Prostate gland (tissue), 2 donors: Measurements from ENCODE around the gene ABLIM1. TPM values are rescaled to one million over a fixed set of nuclear protein-coding genes. Genes with fewer than 3 reads are reported as not detected.

ENCODE experiments used
- DNase-seq: peaks from one replicate; pipeline ENCODE4 v3.0.0-alpha.2; 2019; ENCODE audit warnings: low spot score
- H3K27ac ChIP-seq, 2 donors: fragments of 200-600 bp; sonication (generic); 2 replicates each; pipeline ENCODE4 v1.5.1; 2017 to 2019
- H3K27me3 ChIP-seq: fragments of 200-600 bp; sonication (generic); replicated peaks from 2 replicates; pipeline ENCODE4 v1.5.1; 2019; ENCODE audit not compliant: insufficient read depth
- H3K36me3 ChIP-seq, 2 donors: fragments of 200-600 bp; sonication (generic); 1 replicate in 1 of 2; 2 replicates in 1 of 2; pipeline versions ENCODE4 v1.5.1 to v1.8.1; 2017 to 2019
- H3K4me1 ChIP-seq: fragments of 200-600 bp; sonication (generic); replicated peaks from 2 replicates; pipeline ENCODE4 v1.5.1; 2019
- H3K4me3 ChIP-seq, 2 donors: fragments of 200-600 bp; sonication (generic); 2 replicates each; pipeline ENCODE4 v1.5.1; 2017 to 2019
- H3K9me3 ChIP-seq: fragments of 200-600 bp; sonication (generic); 2 replicates; pipeline ENCODE4 v1.5.1; 2017
- CTCF ChIP-seq, 4 experiments: fragments of 200-600 bp in 2 of 4; fragments of 450-650 bp in 2 of 4; sonication (generic) in 2 of 4; IDR thresholded peaks; 1 replicate in 3 of 4; 2 replicates in 1 of 4; pipeline ENCODE4 v1.5.1; 2016 to 2019; ENCODE audit warnings: antibody characterized with exemption in 4 of 4, mild to moderate bottlenecking in 2 of 4, moderate library complexity in 2 of 4
- POLR2A ChIP-seq: fragments of 450-650 bp; IDR thresholded peaks from one replicate; pipeline ENCODE4 v1.6.1; 2016; ENCODE audit warnings: antibody characterized with exemption, mild to moderate bottlenecking
- POLR2AphosphoS5 ChIP-seq: sonication (generic); formaldehyde crosslinking; IDR thresholded peaks from one replicate; pipeline ENCODE4 v1.6.1; 2017; ENCODE audit warnings: antibody characterized with exemption
- WGBS: methylation state at CpG from one replicate; pipeline ENCODE4 v1.1.5; 2018; 5-methylcytosine and 5-hydroxymethylcytosine counted together
- intact Hi-C: fragments of 100-400 bp; cut with DNase I; formaldehyde crosslinking; loops from one replicate; pipeline ENCODE4 v1.14.2; 2022
- total RNA-seq, 2 donors: library from RNA; depleted of rRNA; stranded (reverse); fragments of >200 nt; gene quantifications; one replicate each; pipeline ENCODE4 v1.1.0, GENCODE V29; 2016

The ABLIM1 gene
- total RNA-seq, 2 donors from 2014 or later: 43.9 to 138 TPM

- TF ChIP-seq POLR2AphosphoS5 (peak; percentile 43), POLR2A (no peak), CTCF (IDR thresholded peaks at IDR 0.05) (no peak)
- Histone ChIP-seq H3K4me1 (no peaks in the 10 kb centered on the region), H3K36me3 (no peaks in the 10 kb centered on the region), H3K9me3 (no peaks in the 10 kb centered on the region), H3K27ac (peak overlapping the region; percentile 14 to 26), H3K4me3 (no peak overlapping the region), H3K27me3 (no peaks in the 10 kb centered on the region)
- intact Hi-C loops: no loop called here
- WGBS: 50% methylated on average over 2 of the region's 2 CpGs
- peak; percentile 61 for DNase-seq
These were observed 82.0 kb downstream of the ABLIM1 start for GRCh38 chr10:114576132-114576487.

DNA sequence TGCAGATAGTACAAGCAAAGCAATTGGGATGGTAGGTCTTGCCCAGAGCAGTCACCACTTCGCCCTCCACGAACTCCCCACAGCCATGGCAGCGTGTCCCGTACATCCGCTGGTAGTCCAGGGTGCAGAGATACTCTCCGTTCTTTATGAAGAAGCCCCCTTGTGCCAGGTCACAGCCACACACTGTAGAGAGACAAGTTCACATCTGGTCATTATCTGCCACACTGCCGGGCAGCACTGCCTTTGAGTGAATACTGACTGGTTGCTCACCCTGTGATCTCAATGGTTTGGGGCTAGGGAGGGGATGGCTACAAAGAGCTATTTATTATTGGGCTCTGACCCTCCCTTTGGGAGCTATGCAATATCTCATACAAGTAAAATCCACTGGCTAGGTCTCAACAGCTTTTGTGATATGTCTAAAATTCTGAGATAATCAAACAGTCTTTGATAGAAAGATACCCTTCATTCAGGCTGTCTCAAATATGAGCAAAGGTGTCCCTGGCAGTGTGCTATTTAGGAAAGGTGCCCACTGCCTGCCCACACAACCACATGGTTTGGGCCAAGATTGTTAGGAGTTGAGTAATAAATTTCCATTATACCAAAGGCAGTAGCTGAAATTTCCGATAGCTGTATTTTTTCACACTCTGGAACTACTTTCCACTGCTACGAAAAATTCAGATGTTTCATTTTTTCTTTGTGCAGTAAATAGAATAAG lies 82.5 kb downstream of the ABLIM1 start:
- Histone ChIP-seq H3K4me1 (no peaks in the 10 kb centered on the region), H3K9me3 (no peaks in the 10 kb centered on the region), H3K27me3 (no peaks in the 10 kb centered on the region), H3K36me3 (no peaks in the 10 kb centered on the region), H3K4me3 (no peak overlapping the region), H3K27ac (no peak overlapping the region)
- intact Hi-C loops: no loop called here
- WGBS: 79% methylated on average over 9 of the region's 9 CpGs
- DNase-seq: peak; percentile 21
- TF ChIP-seq CTCF (IDR thresholded peaks at IDR 0.05) (no peak), POLR2A (no peak), POLR2AphosphoS5 (no peak)

DNA sequence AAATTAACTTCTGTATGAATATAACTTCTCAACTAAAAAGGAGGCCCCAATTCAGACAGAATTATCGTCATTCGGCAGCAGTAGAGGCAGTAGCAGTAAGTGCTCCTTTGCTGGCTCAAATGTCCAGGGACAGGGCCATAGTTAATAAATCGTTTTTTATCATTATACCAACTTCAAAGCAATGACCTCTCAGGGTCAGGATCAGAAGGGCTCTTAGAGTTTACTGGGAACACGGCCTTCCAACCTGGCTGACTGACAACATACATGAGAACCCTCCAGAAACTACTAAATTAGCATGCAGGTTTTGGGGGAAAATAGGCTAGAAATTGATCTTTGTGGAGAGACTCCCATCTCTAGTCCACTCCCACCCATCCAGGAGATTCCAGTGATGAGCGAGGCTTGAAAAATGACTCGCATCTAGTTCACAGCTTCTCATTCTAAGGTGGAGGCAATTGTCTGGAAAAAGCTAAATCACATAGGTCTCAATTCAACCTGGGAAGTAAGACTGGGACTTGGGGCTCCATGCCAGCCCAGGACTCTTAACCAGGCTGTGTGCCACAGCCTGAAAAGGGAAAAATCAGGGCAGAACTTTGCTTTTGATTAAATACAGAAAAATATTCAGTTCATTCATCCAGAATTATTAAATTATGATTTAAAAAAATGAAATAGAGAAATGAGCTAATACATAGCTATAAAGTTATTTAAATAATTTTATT lies 84.6 kb downstream of the ABLIM1 start:
- no peak for TF ChIP-seq POLR2AphosphoS5
- no peak for TF ChIP-seq CTCF (IDR thresholded peaks at IDR 0.05)
- TF ChIP-seq POLR2A: no peak
- 62% methylated on average over 6 of the region's 6 CpGs for WGBS
- no peaks in the 10 kb centered on the region for H3K9me3 ChIP-seq
- no peaks in the 10 kb centered on the region for H3K4me1 ChIP-seq
- H3K27ac ChIP-seq: no peak overlapping the region
- H3K27me3 ChIP-seq: no peaks in the 10 kb centered on the region
- DNase-seq: no peak
- no peak overlapping the region for H3K4me3 ChIP-seq
- H3K36me3 ChIP-seq: no peaks in the 10 kb centered on the region
- intact Hi-C loops: no loop called here

GRCh38 chr10:114571316-114571999 lies 86.6 kb downstream of the ABLIM1 start:
- no peak for TF ChIP-seq POLR2A
- TF ChIP-seq CTCF (IDR thresholded peaks at IDR 0.05): peak in 1 of 4 experiments; percentile 14
- TF ChIP-seq POLR2AphosphoS5: peak; percentile 66
- Histone ChIP-seq H3K4me3 (no peak overlapping the region), H3K27ac (no peak overlapping the region), H3K4me1 (no peaks in the 10 kb centered on the region), H3K36me3 (no peaks in the 10 kb centered on the region), H3K27me3 (no peaks in the 10 kb centered on the region), H3K9me3 (no peaks in the 10 kb centered on the region)
- WGBS: 47% methylated on average over 12 of the region's 12 CpGs
- DNase-seq: peak; percentile 76
- intact Hi-C loops: no loop called here
